Psoas muscle (tissue), 8 donors: ENCODE results near the gene KLHL13. TPM values are rescaled to one million over a fixed set of nuclear protein-coding genes. Genes with fewer than 3 reads are reported as not detected.

Experiments
- ATAC-seq, 4 donors: fragments of 200-7000 bp; cut with Tn5 transposase; one replicate each; pipeline ENCODE4 v1.9.1; 2020; ENCODE audit warnings: moderate library complexity in 3 of 4, mild to moderate bottlenecking in 2 of 4
- DNase-seq, 2 donors: peaks; one replicate each; pipeline ENCODE4 v3.0.0-alpha.2; 2020
- H3K27ac ChIP-seq: fragments of 200-600 bp; one replicate; pipeline ENCODE4 v1.8.0; 2022
- H3K27me3 ChIP-seq, 3 donors: fragments of 200-600 bp in 1 of 3; one replicate each; pipeline versions ENCODE4 v1.6.1 to v1.8.0; 2013 to 2022; ENCODE audit warnings: low read length in 2 of 3, mild to moderate bottlenecking in 2 of 3, moderate library complexity in 1 of 3; ENCODE audit not compliant: insufficient read depth in 3 of 3
- H3K36me3 ChIP-seq, 2 donors: fragments of 200-600 bp in 1 of 2; one replicate each; pipeline versions ENCODE4 v1.6.1 to v1.8.0; 2013 to 2022; ENCODE audit warnings: low read depth in 1 of 2, mild to moderate bottlenecking in 1 of 2, moderate library complexity in 1 of 2; ENCODE audit not compliant: insufficient read depth in 1 of 2
- H3K4me1 ChIP-seq: fragments of 200-600 bp; one replicate; pipeline ENCODE4 v1.8.0; 2022
- H3K4me3 ChIP-seq: fragments of 200-600 bp; one replicate; pipeline ENCODE4 v1.8.0; 2022; ENCODE audit warnings: mild to moderate bottlenecking
- H3K9me3 ChIP-seq: fragments of 200-600 bp; one replicate; pipeline ENCODE4 v1.8.0; 2022
- WGBS, 3 donors: extraction: QIAGEN DNeasy Blood & Tissue Kit; methylation state at CpG; one replicate each; pipeline versions ENCODE4 v1.1.6 to v1.1.7; 2013; 5-methylcytosine and 5-hydroxymethylcytosine counted together
- intact Hi-C, 2 donors: fragments of 100-400 bp; cut with DNase I; formaldehyde crosslinking; loops; one replicate each; pipeline versions ENCODE4 v1.11.0 to v1.14.2; 2022
- polyA plus RNA-seq, 3 donors: library from polyadenylated mRNA; stranded (reverse); fragments of 200-250 nt; gene quantifications; one replicate each; pipeline ENCODE4 v1.2.3, GENCODE V29; 2013
- total RNA-seq, 4 donors: library from RNA; stranded (reverse); fragmentation: NEBNext Ultra II Directional in 2 of 4; extraction: Animal tissue kit (Norgen Biotek cat#: 25700) in 2 of 4; gene quantifications; one replicate each; pipeline versions ENCODE4 v1.2.1 to v1.2.4, GENCODE V29; 2021 to 2023
- TF ChIP-seq, protein P1 (sequence below): fragments of 200-600 bp; IDR thresholded peaks from one replicate; pipeline ENCODE4 v1.8.0; 2022; ENCODE audit warnings: antibody characterized with exemption
- donor health status: healthy with polysubstance abuse.
- donor health status: DM: no; HTN: no; CAD: no; lungs with moderate emphysema.
- donor health status: Bipolar disorder and iron deficiency.
- donor health status: healthy.
- donor health status: DM: yes; HTN: yes; CAD: no.
- donor health status: DM: no; HTN: no; CAD: no.
- donor health status: DM: no; HTN: no; CAD: no.
- donor health status: DM: yes; HTN: yes; CAD: no.

Gene KLHL13
- total and polyA plus RNA-seq, 7 donors, result 0.61 to 4.5 (median 1.5) TPM

DNA sequence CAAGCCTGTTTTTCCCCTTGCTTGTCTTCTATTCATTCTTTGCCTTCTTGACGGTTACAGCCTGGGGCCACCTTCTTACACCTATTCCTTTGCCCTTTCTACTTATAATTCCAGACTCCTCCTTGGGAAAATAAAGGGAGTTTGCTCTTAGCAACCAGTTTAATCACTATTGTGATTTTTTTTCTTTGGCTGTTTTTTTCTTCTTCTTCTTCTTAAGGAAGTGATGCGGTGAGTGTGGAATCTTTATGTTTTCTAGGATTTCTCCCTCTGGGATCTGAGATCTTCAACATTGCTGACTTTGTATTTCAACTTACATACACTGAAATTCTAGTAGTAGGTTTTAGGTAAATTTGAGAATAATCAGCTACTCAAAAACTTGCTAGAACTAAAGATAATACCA is 1.1 kb upstream of the KLHL13 start:
- 56 to 82% (median 73%) methylated on average over 2 of the region's 2 CpGs for WGBS, 3 donors
- H3K4me3 ChIP-seq, result peak overlapping the region; percentile 76
- H3K9me3 ChIP-seq, result no peaks in the 10 kb centered on the region
- H3K36me3 ChIP-seq, result no peaks in the 10 kb centered on the region
- no peaks in the 10 kb centered on the region for H3K4me1 ChIP-seq
- TF ChIP-seq, protein P1, sequence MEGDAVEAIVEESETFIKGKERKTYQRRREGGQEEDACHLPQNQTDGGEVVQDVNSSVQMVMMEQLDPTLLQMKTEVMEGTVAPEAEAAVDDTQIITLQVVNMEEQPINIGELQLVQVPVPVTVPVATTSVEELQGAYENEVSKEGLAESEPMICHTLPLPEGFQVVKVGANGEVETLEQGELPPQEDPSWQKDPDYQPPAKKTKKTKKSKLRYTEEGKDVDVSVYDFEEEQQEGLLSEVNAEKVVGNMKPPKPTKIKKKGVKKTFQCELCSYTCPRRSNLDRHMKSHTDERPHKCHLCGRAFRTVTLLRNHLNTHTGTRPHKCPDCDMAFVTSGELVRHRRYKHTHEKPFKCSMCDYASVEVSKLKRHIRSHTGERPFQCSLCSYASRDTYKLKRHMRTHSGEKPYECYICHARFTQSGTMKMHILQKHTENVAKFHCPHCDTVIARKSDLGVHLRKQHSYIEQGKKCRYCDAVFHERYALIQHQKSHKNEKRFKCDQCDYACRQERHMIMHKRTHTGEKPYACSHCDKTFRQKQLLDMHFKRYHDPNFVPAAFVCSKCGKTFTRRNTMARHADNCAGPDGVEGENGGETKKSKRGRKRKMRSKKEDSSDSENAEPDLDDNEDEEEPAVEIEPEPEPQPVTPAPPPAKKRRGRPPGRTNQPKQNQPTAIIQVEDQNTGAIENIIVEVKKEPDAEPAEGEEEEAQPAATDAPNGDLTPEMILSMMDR, result no peak
- DNase-seq (no peak), ATAC-seq (no peak)
- intact Hi-C loops, result no loop called here
- H3K27ac ChIP-seq, result no peak overlapping the region
- peaks cover 0 to 5% (median 0%) of the 10 kb centered on the region in 3 donors for H3K27me3 ChIP-seq

DNA sequence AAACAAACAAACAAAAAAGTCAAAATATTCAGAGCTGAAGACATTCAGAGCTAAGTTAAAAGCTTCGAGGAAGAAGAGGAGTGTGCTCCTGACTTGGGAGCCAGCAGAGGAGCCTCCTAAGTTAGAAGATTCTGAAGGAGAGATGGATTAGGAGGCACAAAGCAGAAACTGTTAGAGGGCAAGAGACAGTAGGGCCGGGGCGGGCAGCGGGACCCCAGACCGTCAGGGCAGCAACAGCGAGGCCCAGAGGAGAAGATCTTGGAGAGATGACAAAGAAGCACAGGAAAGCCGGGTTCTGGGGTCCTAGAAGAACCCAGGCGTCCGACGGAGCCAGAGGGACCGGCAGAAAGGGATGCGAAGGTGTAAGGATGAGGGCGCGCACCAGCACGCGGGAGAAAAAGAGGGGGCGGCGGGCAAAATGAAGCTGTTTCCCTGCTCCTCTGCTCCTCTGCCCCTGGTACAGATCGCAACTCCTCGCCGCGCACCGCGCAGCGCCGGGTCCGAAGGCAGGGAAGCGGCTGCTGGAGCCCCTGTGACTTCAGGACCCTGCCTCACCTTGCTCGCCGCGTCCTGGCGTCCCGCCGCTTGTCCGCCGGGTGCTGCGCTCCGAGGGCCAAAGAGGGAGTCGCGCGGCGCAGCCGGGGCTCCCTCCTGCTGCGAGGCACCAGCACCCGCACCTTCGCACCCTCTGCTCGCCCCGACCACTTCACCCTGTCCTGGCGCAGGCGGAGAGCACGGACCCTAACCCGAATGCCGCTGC is 477 bp downstream of the KLHL13 start:
- H3K4me1 ChIP-seq, result no peaks in the 10 kb centered on the region
- H3K36me3 ChIP-seq, result no peaks in the 10 kb centered on the region
- WGBS, 3 donors, result 1 to 25% (median 2%) methylated on average over 14 to 53 of the region's 53 CpGs
- no peaks in the 10 kb centered on the region for H3K9me3 ChIP-seq
- intact Hi-C loops, result no loop called here
- peak overlapping the region; percentile 63 for H3K27ac ChIP-seq
- TF ChIP-seq, protein P1, result no peak
- H3K27me3 ChIP-seq, result peaks cover 0 to 5% (median 0%) of the 10 kb centered on the region in 3 donors
- ATAC-seq (peak; percentile 50 to 82 (median 60)), DNase-seq (peak in 1 of 2 donors; percentile 27)
- H3K4me3 ChIP-seq, result peak overlapping the region; percentile 76

DNA sequence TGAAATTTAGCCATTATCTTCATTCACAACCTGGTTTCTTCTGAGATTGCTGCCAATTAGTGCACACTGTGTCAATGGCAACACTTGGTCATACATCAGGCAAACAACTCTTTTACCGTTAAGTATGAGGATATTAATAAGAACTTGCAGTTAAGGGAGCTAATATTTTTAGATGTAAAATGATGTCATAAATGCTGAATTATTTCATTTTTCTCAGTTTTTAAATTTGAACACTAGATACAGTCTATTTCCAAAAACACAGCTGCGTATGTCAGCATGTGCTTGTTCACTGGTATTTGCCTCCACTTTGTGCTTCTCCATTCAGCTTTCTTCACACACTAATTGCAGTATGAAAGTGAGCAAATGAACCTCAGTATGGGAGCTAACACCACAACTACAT is 1.6 kb downstream of the KLHL13 start:
- WGBS, 3 donors, result 34 to 56% (median 48%) methylated on average over 2 of the region's 2 CpGs
- Histone ChIP-seq H3K27ac (no peak overlapping the region), H3K27me3 (peaks cover 0 to 5% (median 0%) of the 10 kb centered on the region in 3 donors), H3K4me3 (peak overlapping the region; percentile 76), H3K9me3 (no peaks in the 10 kb centered on the region), H3K4me1 (no peaks in the 10 kb centered on the region), H3K36me3 (no peaks in the 10 kb centered on the region)
- TF ChIP-seq, protein P1, result no peak
- DNase-seq (no peak), ATAC-seq (no peak)
- intact Hi-C loops, result no loop called here

DNA sequence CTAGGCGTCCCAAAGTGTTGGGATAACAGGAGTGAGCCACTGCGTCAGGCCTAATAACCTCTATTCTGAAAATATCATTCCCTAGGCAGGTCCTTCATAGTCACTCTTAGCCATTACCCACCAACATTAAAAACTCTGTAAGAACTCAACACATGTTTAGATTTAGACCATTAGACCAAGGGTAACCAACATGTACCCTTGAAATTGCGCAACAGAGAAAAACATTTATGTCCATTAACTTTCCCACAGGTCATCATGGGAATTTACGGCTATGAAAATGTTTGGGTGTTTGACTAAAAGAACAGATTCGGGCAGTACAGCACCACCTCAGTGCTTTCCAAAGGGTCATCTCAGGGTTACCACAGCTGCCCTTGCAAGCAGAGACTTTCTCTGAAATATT is 7.5 kb downstream of the KLHL13 start:
- H3K36me3 ChIP-seq, result no peaks in the 10 kb centered on the region
- H3K27ac ChIP-seq, result no peak overlapping the region
- DNase-seq, result no peak
- no peaks in the 10 kb centered on the region for H3K9me3 ChIP-seq
- H3K4me1 ChIP-seq, result no peaks in the 10 kb centered on the region
- WGBS, 3 donors, result 79 to 95% (median 82%) methylated on average over 5 of the region's 5 CpGs
- intact Hi-C loops, result no loop called here
- H3K27me3 ChIP-seq, result no peaks in the 10 kb centered on the region
- no peak for ATAC-seq
- TF ChIP-seq, protein P1, result no peak
- H3K4me3 ChIP-seq, result no peak overlapping the region
